22Rv1 (cell line): Measurements from ENCODE around the gene THOP1.

ENCODE experiments used
- H3K27ac ChIP-seq: fragments of 450-650 bp; 2 replicates; pipeline ENCODE4 v1.5.1; 2017
- CTCF ChIP-seq: fragments of 450-650 bp; IDR thresholded peaks from 2 replicates; pipeline ENCODE4 v1.5.1; 2017; ENCODE audit warnings: mild to moderate bottlenecking
- ZFX ChIP-seq: fragments of 450-650 bp; IDR thresholded peaks from 2 replicates; pipeline ENCODE4 v1.6.1; 2017; ENCODE audit warnings: antibody characterized with exemption, borderline replicate concordance

Gene THOP1

DNA sequence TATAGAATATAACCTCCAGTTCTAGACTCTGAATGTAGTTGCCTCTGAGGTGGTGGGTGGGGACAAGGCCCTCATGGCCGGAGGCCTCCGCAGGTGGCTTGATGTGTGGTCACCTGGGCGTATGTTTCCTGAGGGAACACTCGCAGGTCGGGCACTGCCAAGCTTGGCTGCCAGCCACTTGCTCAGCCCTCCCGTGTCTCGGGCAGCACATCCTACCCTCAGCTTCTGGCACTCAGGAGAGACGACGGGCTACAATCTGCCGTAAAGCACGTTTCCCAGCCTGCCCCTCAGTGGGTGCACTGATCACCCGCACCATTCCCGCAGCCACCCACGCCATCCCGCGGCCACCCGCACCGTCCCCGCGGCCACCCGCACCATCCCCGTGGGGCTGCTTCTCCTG, 15.2 kb downstream of the THOP1 start:
- H3K27ac ChIP-seq, result no peak overlapping the region
- TF ChIP-seq ZFX (no peak), CTCF (no peak)

- H3K27ac ChIP-seq, result no peak overlapping the region
- TF ChIP-seq ZFX, result no peak
- TF ChIP-seq CTCF, result no peak
Observed at GRCh38 chr19:2802826-2803225, 17.5 kb downstream of the THOP1 start.

DNA sequence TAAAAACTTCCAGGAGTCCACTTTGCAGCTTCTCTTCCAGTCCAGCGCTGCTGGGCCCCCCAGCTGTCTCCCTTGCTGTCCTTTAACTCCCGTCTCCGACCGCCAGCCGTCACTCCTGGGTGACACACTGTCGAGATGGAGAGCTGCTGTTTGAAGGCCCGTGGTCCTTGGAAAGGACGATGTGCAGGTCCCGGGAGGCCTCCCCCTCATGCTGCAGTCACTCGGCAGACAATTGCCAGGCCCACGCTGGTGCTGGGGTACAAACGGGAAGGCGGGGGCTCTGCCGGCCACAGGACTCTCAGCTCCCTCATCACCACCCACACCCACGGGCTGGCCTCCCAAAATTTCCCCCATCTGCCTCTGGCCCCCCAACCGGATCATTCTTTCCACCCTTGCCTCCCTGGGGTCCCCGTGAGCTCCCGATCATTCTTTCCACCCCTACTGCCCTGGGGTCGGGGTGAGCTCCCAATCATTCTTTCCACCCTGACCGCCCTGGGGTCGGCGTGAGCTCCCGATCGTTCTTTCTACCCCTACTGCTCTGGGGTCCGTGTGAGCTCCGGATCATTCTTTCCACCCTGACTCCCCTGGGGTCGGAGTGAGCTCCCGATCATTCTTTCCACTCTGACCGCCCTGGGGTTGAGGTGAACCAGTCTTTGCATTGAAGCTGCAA, 18.3 kb downstream of the THOP1 start:
- no peak for TF ChIP-seq CTCF
- no peak for TF ChIP-seq ZFX

GRCh38 chr19:2804156-2805004, 19.1 kb downstream of the THOP1 start:
- H3K27ac ChIP-seq, result no peak overlapping the region
- TF ChIP-seq ZFX (no peak), CTCF (no peak)

More for the DNA sequence above, 18.3 kb downstream of the THOP1 start:
- no peak overlapping the region for H3K27ac ChIP-seq

DNA sequence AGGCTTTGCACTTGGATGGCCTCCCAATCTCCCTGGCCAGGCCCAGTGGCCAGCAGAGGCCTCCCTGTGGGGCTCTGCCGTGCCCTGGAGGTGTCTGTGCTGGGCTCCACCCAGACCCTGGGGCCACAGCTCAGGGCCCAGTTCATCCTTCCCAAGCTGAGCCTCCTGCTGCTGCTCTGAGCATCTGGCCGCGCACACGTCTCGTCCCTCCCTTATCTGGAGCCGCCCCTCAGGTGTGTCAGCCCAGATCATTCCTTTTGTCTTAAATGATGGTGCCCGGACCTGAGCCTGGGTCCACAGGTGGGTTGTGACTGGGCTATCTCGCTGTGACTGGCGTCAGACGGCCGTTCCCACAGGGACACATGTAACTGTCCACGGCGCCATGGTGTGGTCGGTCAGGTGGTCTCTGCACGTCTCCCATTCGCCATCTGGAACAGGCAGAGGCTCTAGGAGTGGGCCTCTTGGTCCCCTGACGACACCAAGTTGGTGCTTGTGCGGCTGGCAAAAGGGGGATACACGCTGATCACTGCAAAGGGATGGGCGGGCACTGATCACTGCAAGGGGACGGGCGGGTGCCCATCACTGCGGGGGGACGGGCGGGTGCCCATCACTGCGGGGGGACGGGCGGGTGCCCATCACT, 20.1 kb downstream of the THOP1 start:
- TF ChIP-seq ZFX (no peak), CTCF (no peak)
- H3K27ac ChIP-seq, result no peak overlapping the region

GRCh38 chr19:2805991-2806649, 20.8 kb downstream of the THOP1 start:
- no peak for TF ChIP-seq ZFX
- TF ChIP-seq CTCF, result no peak
- H3K27ac ChIP-seq, result no peak overlapping the region
